GM12878 (cell line): ENCODE data around the gene ZNF436. TPM values are rescaled to one million over a fixed set of nuclear protein-coding genes. Genes with fewer than 3 reads are reported as not detected.

Experiments used
- ATAC-seq: fragments of 200-7000 bp; cut with Tn5 transposase; 3 replicates; pipeline ENCODE4 v1.9.1; 2020; ENCODE audit warnings: mild to moderate bottlenecking, moderate library complexity
- BruUV-seq: library from RNA; stranded (reverse); fragments of 400-500 nt; replicated peaks from 2 replicates; lab custom pipeline; 2021; lab: Mats Ljungman, UMichigan
- CTCF ChIA-PET: fragments of 300-600 bp; sonication (Branson Sonifier 250); formaldehyde crosslinking; extraction: SDS; loops from one replicate; lab custom pipeline; 2021; ENCODE audit warnings: inconsistent platforms; lab: Yijun Ruan, JAX
- POLR2A ChIA-PET: fragments of 350-600 bp; formaldehyde crosslinking; extraction: SDS; loops from one replicate; lab custom pipeline; 2021; ENCODE audit warnings: inconsistent platforms; lab: Charles Lee
- RAD21 ChIA-PET: fragments of 300-600 bp; sonication (Branson Sonifier 250); formaldehyde crosslinking; loops from one replicate; lab custom pipeline; 2023; ENCODE audit warnings: antibody characterized with exemption; ENCODE audit not compliant: unreplicated experiment; lab: Charles Lee
- SMC1A ChIA-PET: fragments of 300-600 bp; sonication (Branson Sonifier 250); formaldehyde crosslinking; loops from one replicate; lab custom pipeline; 2023; ENCODE audit not compliant: unreplicated experiment, uncharacterized antibody; lab: Charles Lee
- DNase-seq: peaks from one replicate; pipeline ENCODE4 v3.0.0-alpha.2; 2011; ENCODE audit warnings: low read depth, low spot score
- FAIRE-seq: peaks from 3 replicates; lab custom pipeline; 2011; peaks lifted over from hg19 to GRCh38; lab: Jason Lieb, UNC
- H2AFZ ChIP-seq: 2 replicates; pipeline ENCODE4 v1.6.0; 2011; ENCODE audit warnings: low read depth, low read length, control low read depth; ENCODE audit not compliant: control insufficient read depth
- H3K27ac ChIP-seq: 2 replicates; pipeline ENCODE4 v1.5.1; 2011; ENCODE audit warnings: control low read depth; ENCODE audit not compliant: control insufficient read depth, insufficient read depth
- H3K27me3 ChIP-seq, 2 experiments: replicated peaks in 1 of 2; 2 replicates each; pipeline versions ENCODE4 v1.6.0 to v1.6.1; 2011; ENCODE audit warnings: low read length in 1 of 2; ENCODE audit not compliant: control insufficient read depth in 2 of 2, insufficient read depth in 2 of 2
- H3K36me3 ChIP-seq, 2 experiments: 2 replicates each; pipeline ENCODE4 v1.5.1; 2011; ENCODE audit warnings: low read length in 1 of 2; ENCODE audit not compliant: control insufficient read depth in 2 of 2, insufficient read depth in 2 of 2
- H3K4me1 ChIP-seq: 2 replicates; pipeline ENCODE4 v1.6.1; 2011; ENCODE audit warnings: mild to moderate bottlenecking, low read length, moderate library complexity, mixed read lengths; ENCODE audit not compliant: control insufficient read depth, insufficient read depth
- H3K4me2 ChIP-seq: 2 replicates; pipeline ENCODE4 v1.6.0; 2011; ENCODE audit warnings: control low read depth; ENCODE audit not compliant: control insufficient read depth, insufficient read depth
- H3K4me3 ChIP-seq: fragments of 200-600 bp; sonication (generic); 2 replicates; pipeline ENCODE4 v1.5.1; 2016
- H3K79me2 ChIP-seq: 2 replicates; pipeline ENCODE4 v1.6.0; 2011; ENCODE audit warnings: low read length; ENCODE audit not compliant: control insufficient read depth, insufficient read depth
- H3K9ac ChIP-seq: 2 replicates; pipeline ENCODE4 v1.8.0; 2011; ENCODE audit warnings: low read length, control low read depth, mixed read lengths; ENCODE audit not compliant: control insufficient read depth, insufficient read depth
- H3K9me3 ChIP-seq: replicated peaks from 3 replicates; pipeline ENCODE4 v1.5.1; 2011; ENCODE audit warnings: mild to moderate bottlenecking, low read length; ENCODE audit not compliant: control insufficient read depth, insufficient read depth
- H4K20me1 ChIP-seq: 2 replicates; pipeline ENCODE4 v1.6.0; 2011; ENCODE audit not compliant: control insufficient read depth, insufficient read depth
- ATF2 ChIP-seq: IDR thresholded peaks from 2 replicates; pipeline ENCODE4 v1.6.1; 2012; ENCODE audit warnings: low read length, inconsistent platforms
- ATF7 ChIP-seq: fragments of 450-650 bp; IDR thresholded peaks from 2 replicates; pipeline ENCODE4 v1.6.1; 2016; ENCODE audit warnings: low read depth, mild to moderate bottlenecking
- EP300 ChIP-seq, 2 experiments: fragments of 150-350 bp in 1 of 2; IDR thresholded peaks; 2 replicates each; pipeline ENCODE4 v1.6.1; 2011 to 2012; ENCODE audit warnings: low read depth in 2 of 2, low read length in 2 of 2, borderline replicate concordance in 1 of 2, improper control_type of control experiment in 1 of 2, inconsistent platforms in 1 of 2; ENCODE audit not compliant: control insufficient read depth in 1 of 2
- FOXK2 ChIP-seq: fragments of 450-650 bp; IDR thresholded peaks from 2 replicates; pipeline ENCODE4 v1.6.1; 2017; ENCODE audit warnings: mild to moderate bottlenecking, moderate library complexity
- FOXM1 ChIP-seq: IDR thresholded peaks from 2 replicates; pipeline ENCODE4 v1.6.1; 2012; ENCODE audit warnings: low read depth, mild to moderate bottlenecking, inconsistent platforms, low read length, moderate library complexity
- HDAC6 ChIP-seq: fragments of 200-600 bp; sonication (generic); IDR thresholded peaks from one replicate; pipeline ENCODE4 v1.8.0; 2017; ENCODE audit warnings: antibody characterized with exemption; ENCODE audit not compliant: unreplicated experiment
- KDM1A ChIP-seq: fragments of 200-600 bp; sonication (generic); IDR thresholded peaks from 2 replicates; pipeline ENCODE4 v1.6.1; 2016; ENCODE audit warnings: borderline replicate concordance
- MLLT1 ChIP-seq: fragments of 450-650 bp; IDR thresholded peaks from 2 replicates; pipeline ENCODE4 v1.6.1; 2016; ENCODE audit warnings: mild to moderate bottlenecking
- MYC ChIP-seq: IDR thresholded peaks from 2 replicates; pipeline ENCODE4 v1.6.1; 2011; ENCODE audit warnings: mild to moderate bottlenecking, low read length, moderate library complexity, inconsistent platforms; ENCODE audit not compliant: insufficient read depth, insufficient replicate concordance, insufficient read length, severe bottlenecking
- PAX8 ChIP-seq: fragments of 450-650 bp; IDR thresholded peaks from 2 replicates; pipeline ENCODE4 v1.6.1; 2017; ENCODE audit warnings: mild to moderate bottlenecking, moderate library complexity
- POLR2A ChIP-seq: IDR thresholded peaks from 2 replicates; pipeline ENCODE4 v1.6.1; 2011; ENCODE audit warnings: low read depth, mild to moderate bottlenecking, low read length
- POLR2AphosphoS5 ChIP-seq: IDR thresholded peaks from 2 replicates; pipeline ENCODE4 v1.6.1; 2011; ENCODE audit warnings: mild to moderate bottlenecking, low read length, inconsistent platforms
- PRDM15 ChIP-seq: fragments of 450-650 bp; formaldehyde crosslinking; IDR thresholded peaks from 2 replicates; pipeline ENCODE4 v1.4.0; 2020; ENCODE audit warnings: mild to moderate bottlenecking, moderate library complexity
- SIX5 ChIP-seq: IDR thresholded peaks from 2 replicates; pipeline ENCODE4 v1.6.1; 2011; ENCODE audit warnings: mild to moderate bottlenecking, low read depth, low read length, moderate library complexity; ENCODE audit not compliant: severe bottlenecking
- SKIL ChIP-seq: fragments of 450-650 bp; IDR thresholded peaks from 2 replicates; pipeline ENCODE4 v1.6.1; 2017; ENCODE audit warnings: mild to moderate bottlenecking, low read depth, inconsistent platforms; ENCODE audit not compliant: poor library complexity, severe bottlenecking
- STAT1 ChIP-seq: fragments of 450-650 bp; conservative IDR thresholded peaks from 2 replicates; pipeline ENCODE4 v1.6.1; 2014; ENCODE audit warnings: antibody characterized with exemption, mild to moderate bottlenecking
- TARDBP ChIP-seq: IDR thresholded peaks from 2 replicates; pipeline ENCODE4 v1.6.1; 2016; ENCODE audit warnings: borderline replicate concordance
- WGBS: methylation state at CpG from one replicate; pipeline ENCODE4 v1.1.6; 2016; ENCODE audit warnings: low lambda C conversion rate; ENCODE audit not compliant: insufficient replicate concordance, insufficient coverage; ENCODE audit errors: missing lambda C conversion rate; 5-methylcytosine and 5-hydroxymethylcytosine counted together
- in situ Hi-C: fragments of 300-500 bp; cut with MboI; formaldehyde crosslinking; loops from 9 replicates; pipeline ENCODE4 v1.14.3; 2018; ENCODE audit warnings: mixed read lengths
- intact Hi-C: fragments of 100-400 bp; cut with micrococcal nuclease; formaldehyde crosslinking; loops from one replicate; pipeline ENCODE4 v1.14.2; 2022; ENCODE audit not compliant: unreplicated experiment
- polyA plus RNA-seq, 11 experiments: library from polyadenylated mRNA; depleted of rRNA in 4 of 11; unstranded in 6 of 11; stranded (reverse) in 5 of 11; fragments of >200 nt; fragmentation: Nextera tagmentation in 4 of 11; fragmentation: Illumina TruSeq in 1 of 11; extraction: Ambion mirVana in 4 of 11; extraction: Trizol in 1 of 11; gene quantifications; 1 replicate in 1 of 11; 2 replicates in 10 of 11; pipeline versions ENCODE4 v1.2.1 to v1.2.3, GENCODE V29; 2011 to 2016; ENCODE audit warnings: inconsistent platforms in 2 of 11, missing spikeins in 2 of 11, low read depth in 1 of 11
- total RNA-seq, 4 experiments: library from RNA; depleted of rRNA in 3 of 4; stranded (reverse); fragments of >200 nt in 3 of 4; fragmentation: Illumina TruSeq in 1 of 4; extraction: Trizol in 1 of 4; gene quantifications; 2 replicates each; pipeline versions ENCODE4 v1.2.1 to v1.2.3, GENCODE V29; 2013 to 2021

ZNF436 gene
- total and polyA plus RNA-seq, 10 of the 15 experiments (the other 5 are each of a cell fraction or from before 2014, with no cell fraction given): 0.85 to 4.7 (median 3.0) TPM

GRCh38 chr1:23370330-23370708, 683 bp upstream of the ZNF436 start:
- WGBS: 97% methylated on average over 5 of the region's 5 CpGs
- H3K36me3 ChIP-seq: no peaks in the 10 kb centered on the region
- ChIA-PET POLR2A (interaction anchor here (1.0 to 4.3 kb wide), 3 partner anchors 25 to 339 kb away, joined by 3 to 68 read pairs (median 6); partner anchors contain the start of gene HNRNPR), RAD21 (interaction anchor here (0.6 kb wide), 1 partner anchor 338 kb away, joined by 3 read pairs; no protein-coding TSS in a partner anchor), CTCF (no interaction called here), SMC1A (no interaction called here)
- H3K27me3 ChIP-seq: no peaks in the 10 kb centered on the region
- H3K4me2 ChIP-seq: peak overlapping the region; percentile 88; the same call in 1 of the 2 replicates
- H3K9me3 ChIP-seq: peaks cover 3% of the 10 kb centered on the region; the same call in 1 of the 3 replicates
- H3K79me2 ChIP-seq: peaks cover 2% of the 10 kb centered on the region; the same call in 1 of the 2 replicates
- FAIRE-seq (no peak), DNase-seq (no peak), ATAC-seq (no peak)
- no peak overlapping the region for H3K9ac ChIP-seq
- H4K20me1 ChIP-seq: no peaks in the 10 kb centered on the region
- no peak overlapping the region for H3K27ac ChIP-seq
- no peak overlapping the region for H2AFZ ChIP-seq
- 0 out of 2 replicates have a peak overlapping the region, but pooled peaks have one; percentile 87 for H3K4me3 ChIP-seq
- in situ Hi-C loops: no loop called here
- no TSS peak for BruUV-seq
- intact Hi-C loops: no loop called here
- H3K4me1 ChIP-seq: no peaks in the 10 kb centered on the region
- TF ChIP-seq KDM1A (no peak), FOXK2 (no peak), HDAC6 (no peak), SIX5 (no peak), TARDBP (no peak), EP300 (IDR thresholded peaks at IDR 0.05; ENCODE audit: borderline replicate concordance in 1 of 2, control insufficient read depth in 1 of 2, low read depth in 2 of 2, low read length in 2 of 2) (no peak), POLR2A (no peak), SKIL (no peak), STAT1 (no peak), ATF2 (no peak), PAX8 (no peak), FOXM1 (no peak), POLR2AphosphoS5 (no peak), MYC (no peak), MLLT1 (no peak), PRDM15 (CRISPR knock-in tag) (no peak), ATF7 (no peak)
